ENCODE results near the gene DOCK8. TPM values are rescaled to one million over a fixed set of nuclear protein-coding genes. Genes with fewer than 3 reads are reported as not detected.

DOCK8 gene
- total RNA-seq, 1 experiment from 2014 or later: not detected

GRCh38 chr9:306907-307306 is 92.2 kb downstream of the DOCK8 start:
- no peak for DNase-seq (ENCODE audit: low read depth)

GRCh38 chr9:311841-312240 is 97.2 kb downstream of the DOCK8 start:
- DNase-seq (ENCODE audit: low read depth): no peak

- DNase-seq (ENCODE audit: low read depth): no peak
Observed at GRCh38 chr9:312596-313320, 98.1 kb downstream of the DOCK8 start.

GRCh38 chr9:316382-316965 is 101.8 kb downstream of the DOCK8 start:
- no peak for DNase-seq (ENCODE audit: low read depth)

GRCh38 chr9:318646-319045 is 104.0 kb downstream of the DOCK8 start:
- no peak for DNase-seq (ENCODE audit: low read depth)

GRCh38 chr9:324971-325370 is 110.3 kb downstream of the DOCK8 start:
- no peak for DNase-seq (ENCODE audit: low read depth)

GRCh38 chr9:326667-327066 is 112.0 kb downstream of the DOCK8 start:
- no peak for DNase-seq (ENCODE audit: low read depth)

GRCh38 chr9:328453-328852 is 113.8 kb downstream of the DOCK8 start:
- no peak for DNase-seq (ENCODE audit: low read depth)

GRCh38 chr9:331197-331596 is 116.5 kb downstream of the DOCK8 start:
- DNase-seq (ENCODE audit: low read depth): no peak

GRCh38 chr9:335373-335772 is 120.7 kb downstream of the DOCK8 start:
- DNase-seq (ENCODE audit: low read depth): no peak

GRCh38 chr9:336039-336438 is 121.4 kb downstream of the DOCK8 start:
- DNase-seq (ENCODE audit: low read depth): no peak

- no peak for DNase-seq (ENCODE audit: low read depth)
Observed at GRCh38 chr9:338602-339001, 123.9 kb downstream of the DOCK8 start.

GRCh38 chr9:341634-342421 is 127.2 kb downstream of the DOCK8 start:
- DNase-seq (ENCODE audit: low read depth): no peak

GRCh38 chr9:343773-344172 is 129.1 kb downstream of the DOCK8 start:
- no peak for DNase-seq (ENCODE audit: low read depth)

GRCh38 chr9:346111-346571 is 131.5 kb downstream of the DOCK8 start:
- no peak for DNase-seq (ENCODE audit: low read depth)

- peak; percentile 2 for DNase-seq (ENCODE audit: low read depth)
Observed at GRCh38 chr9:347667-348292, 133.1 kb downstream of the DOCK8 start.

GRCh38 chr9:350384-350783 is 135.7 kb downstream of the DOCK8 start:
- no peak for DNase-seq (ENCODE audit: low read depth)

- DNase-seq (ENCODE audit: low read depth): no peak
Observed at GRCh38 chr9:351916-352315, 137.3 kb downstream of the DOCK8 start.

GRCh38 chr9:353077-353476 is 138.4 kb downstream of the DOCK8 start:
- no peak for DNase-seq (ENCODE audit: low read depth)

GRCh38 chr9:354453-354852 is 139.8 kb downstream of the DOCK8 start:
- DNase-seq (ENCODE audit: low read depth): no peak

- no peak for DNase-seq (ENCODE audit: low read depth)
Observed at GRCh38 chr9:357560-357959, 142.9 kb downstream of the DOCK8 start.

GRCh38 chr9:362561-363273 is 148.1 kb downstream of the DOCK8 start:
- DNase-seq (ENCODE audit: low read depth): no peak

Measured in RPMI7951 (cell line).